ENCODE measurements around the gene SEMA4D.

Gene SEMA4D

DNA sequence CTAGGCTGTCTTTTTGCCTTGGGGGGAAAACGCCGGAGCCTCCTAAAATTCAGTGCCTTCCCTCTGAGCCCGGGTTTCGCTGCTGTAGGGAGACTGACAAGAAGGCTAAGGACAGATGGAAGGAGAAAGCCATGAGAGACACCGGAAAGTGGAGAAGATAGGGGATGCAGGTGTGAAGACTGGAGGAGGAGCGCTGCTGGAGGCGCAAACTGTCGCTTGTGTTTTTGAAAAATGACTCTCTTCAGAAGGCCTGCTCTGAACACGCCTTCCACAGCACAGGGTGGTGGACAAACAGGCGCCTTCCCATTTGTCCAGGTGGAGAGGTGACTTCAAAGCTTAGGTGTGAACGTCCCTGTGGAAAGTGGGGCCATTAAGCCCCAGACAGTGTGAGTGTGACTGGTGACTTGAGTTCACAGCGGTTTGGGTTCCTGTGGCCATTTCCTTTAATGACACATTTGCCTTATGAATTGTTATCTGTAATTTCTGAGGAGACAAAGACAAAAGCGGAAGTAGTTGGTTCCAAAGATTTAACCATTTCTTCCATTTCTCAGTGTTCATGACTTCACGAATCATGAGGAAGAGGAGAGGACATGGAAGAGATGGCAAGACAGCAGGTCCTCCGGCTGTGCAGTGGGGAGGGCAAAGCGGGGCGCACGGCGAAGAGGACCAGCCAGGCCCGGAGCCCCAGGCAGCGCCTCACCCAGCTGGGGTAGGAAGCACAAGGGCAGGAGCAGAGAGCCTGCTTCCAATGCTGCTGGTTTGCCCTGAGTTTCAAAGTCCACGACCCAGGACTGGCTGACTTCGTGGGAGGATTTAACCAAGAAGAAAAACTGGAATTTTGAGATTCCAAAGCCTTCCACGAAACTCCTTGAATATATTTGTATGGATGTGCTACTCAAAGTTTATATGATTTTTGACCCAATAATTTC lies 27.8 kb upstream of the SEMA4D start:
- POLR2A ChIA-PET (ENCODE audit: low non-redundant PET) = no interaction called here
- CTCF ChIA-PET = interaction anchor here (0.6 to 0.9 kb wide), 2 partner anchors 23 to 51 kb away, joined by 3 read pairs; no protein-coding TSS in a partner anchor
- TF ChIP-seq, protein P1, sequence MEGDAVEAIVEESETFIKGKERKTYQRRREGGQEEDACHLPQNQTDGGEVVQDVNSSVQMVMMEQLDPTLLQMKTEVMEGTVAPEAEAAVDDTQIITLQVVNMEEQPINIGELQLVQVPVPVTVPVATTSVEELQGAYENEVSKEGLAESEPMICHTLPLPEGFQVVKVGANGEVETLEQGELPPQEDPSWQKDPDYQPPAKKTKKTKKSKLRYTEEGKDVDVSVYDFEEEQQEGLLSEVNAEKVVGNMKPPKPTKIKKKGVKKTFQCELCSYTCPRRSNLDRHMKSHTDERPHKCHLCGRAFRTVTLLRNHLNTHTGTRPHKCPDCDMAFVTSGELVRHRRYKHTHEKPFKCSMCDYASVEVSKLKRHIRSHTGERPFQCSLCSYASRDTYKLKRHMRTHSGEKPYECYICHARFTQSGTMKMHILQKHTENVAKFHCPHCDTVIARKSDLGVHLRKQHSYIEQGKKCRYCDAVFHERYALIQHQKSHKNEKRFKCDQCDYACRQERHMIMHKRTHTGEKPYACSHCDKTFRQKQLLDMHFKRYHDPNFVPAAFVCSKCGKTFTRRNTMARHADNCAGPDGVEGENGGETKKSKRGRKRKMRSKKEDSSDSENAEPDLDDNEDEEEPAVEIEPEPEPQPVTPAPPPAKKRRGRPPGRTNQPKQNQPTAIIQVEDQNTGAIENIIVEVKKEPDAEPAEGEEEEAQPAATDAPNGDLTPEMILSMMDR (conservative IDR thresholded peaks at IDR 0.05; ENCODE audit: low read depth) = no peak
- no peak for DNase-seq (ENCODE audit: low spot score)
- no peak overlapping the region for H3K27ac ChIP-seq

DNA sequence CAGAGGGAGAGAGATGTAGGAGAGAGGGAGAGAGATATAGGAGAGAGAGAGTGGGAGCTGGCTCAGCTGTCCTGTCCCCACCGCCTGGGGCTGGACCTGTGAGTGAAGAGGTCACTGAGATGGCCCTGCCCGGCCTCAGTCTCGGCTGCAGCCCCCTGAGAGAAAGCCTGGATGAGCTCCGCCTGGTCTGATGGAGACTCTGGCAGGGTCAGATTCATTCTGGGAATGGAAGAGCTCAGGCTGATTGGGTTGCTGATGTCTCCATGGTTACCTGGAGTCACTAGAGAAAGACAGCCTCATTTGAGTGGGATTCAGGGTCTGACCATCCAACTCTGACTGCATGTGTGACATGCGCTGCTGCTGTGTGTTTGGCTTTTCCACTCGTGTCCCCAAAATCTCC lies 27.1 kb upstream of the SEMA4D start:
- no peak overlapping the region for H3K27ac ChIP-seq
- POLR2A ChIA-PET (ENCODE audit: low non-redundant PET) = no interaction called here
- CTCF ChIA-PET = interaction anchor here (0.6 to 0.9 kb wide), 2 partner anchors 24 to 52 kb away, joined by 3 read pairs; no protein-coding TSS in a partner anchor
- DNase-seq (ENCODE audit: low spot score) = no peak
- TF ChIP-seq, protein P1 (conservative IDR thresholded peaks at IDR 0.05; ENCODE audit: low read depth) = no peak

DNA sequence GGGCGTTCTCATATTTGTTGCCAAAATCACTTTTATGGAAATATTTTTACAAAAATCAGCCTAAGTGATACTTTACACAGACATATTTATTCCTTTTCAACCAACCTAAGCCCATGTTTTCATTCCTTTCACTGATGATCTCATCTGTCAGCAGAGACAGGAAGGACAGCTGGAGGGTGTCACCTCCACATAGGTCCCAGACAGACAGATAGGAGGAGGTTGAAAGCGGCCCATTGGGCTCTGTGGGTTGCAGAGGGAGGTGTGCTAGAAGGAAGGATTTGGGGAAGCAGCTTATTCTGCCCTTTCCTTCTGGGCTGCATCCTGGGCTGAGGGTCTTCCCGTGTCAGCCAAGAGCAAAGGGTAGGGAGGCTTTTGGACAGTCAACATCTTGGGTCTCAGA lies 26.0 kb upstream of the SEMA4D start:
- no peak for DNase-seq (ENCODE audit: low spot score)
- TF ChIP-seq, protein P1 (conservative IDR thresholded peaks at IDR 0.05; ENCODE audit: low read depth) = no peak
- ChIA-PET POLR2A (ENCODE audit: low non-redundant PET) (no interaction called here), CTCF (no interaction called here)
- no peak overlapping the region for H3K27ac ChIP-seq

DNA sequence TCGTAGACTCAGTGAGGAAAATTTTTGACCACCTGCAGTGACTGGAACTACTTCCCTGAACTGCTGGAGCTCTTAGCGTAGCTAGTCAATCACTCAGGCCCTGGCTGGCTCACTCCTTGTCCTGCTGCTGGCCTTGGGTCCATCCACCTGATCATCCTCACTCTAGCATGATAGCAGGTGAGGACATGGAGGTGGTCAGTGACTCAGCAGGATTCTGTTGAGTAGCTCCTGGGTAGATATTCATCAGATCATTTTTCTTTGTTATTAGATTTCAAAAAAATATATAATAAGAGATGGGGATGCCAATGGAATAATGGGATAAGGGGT lies 25.0 kb upstream of the SEMA4D start:
- CTCF ChIA-PET = no interaction called here
- POLR2A ChIA-PET (ENCODE audit: low non-redundant PET) = no interaction called here
- no peak for DNase-seq (ENCODE audit: low spot score)
- TF ChIP-seq, protein P1 (conservative IDR thresholded peaks at IDR 0.05; ENCODE audit: low read depth) = no peak
- no peak overlapping the region for H3K27ac ChIP-seq

DNA sequence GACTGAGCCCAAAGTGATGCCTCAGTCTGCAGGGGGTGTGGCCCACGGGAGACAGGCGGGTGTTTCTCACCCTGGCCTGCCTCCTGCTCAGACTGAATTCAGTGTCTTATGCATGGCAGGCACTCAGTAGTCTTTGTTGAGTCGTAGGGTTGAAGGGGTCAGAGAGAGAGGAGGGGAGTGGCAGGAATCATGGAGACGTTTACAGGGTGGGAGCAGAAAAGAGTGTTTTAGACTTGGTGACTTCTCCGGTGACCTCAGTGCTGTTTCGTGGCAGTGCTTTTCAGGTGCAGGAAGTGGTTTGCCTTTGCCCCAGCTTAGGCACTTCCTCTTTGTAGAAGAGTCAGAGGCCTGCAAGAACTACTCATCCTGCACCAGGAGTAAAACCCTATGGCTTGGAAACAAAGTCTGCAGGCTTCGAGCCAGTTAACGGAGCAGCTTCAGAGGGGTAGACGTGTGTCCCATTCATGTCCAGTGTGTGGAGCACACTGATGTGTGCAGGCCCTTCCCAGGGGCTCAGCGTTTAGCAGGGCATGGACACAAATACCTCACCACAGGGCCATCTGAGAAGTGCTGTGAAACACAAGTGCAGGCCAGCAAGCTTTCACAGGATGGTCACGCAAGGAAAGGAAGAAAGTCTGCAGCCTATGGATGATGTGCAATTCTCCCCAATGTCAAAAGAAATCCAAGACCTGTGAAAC lies 24.5 kb upstream of the SEMA4D start:
- DNase-seq (ENCODE audit: low spot score) = no peak
- TF ChIP-seq, protein P1 (conservative IDR thresholded peaks at IDR 0.05; ENCODE audit: low read depth) = no peak
- ChIA-PET CTCF (no interaction called here), POLR2A (ENCODE audit: low non-redundant PET) (no interaction called here)
- H3K27ac ChIP-seq = no peak overlapping the region

DNA sequence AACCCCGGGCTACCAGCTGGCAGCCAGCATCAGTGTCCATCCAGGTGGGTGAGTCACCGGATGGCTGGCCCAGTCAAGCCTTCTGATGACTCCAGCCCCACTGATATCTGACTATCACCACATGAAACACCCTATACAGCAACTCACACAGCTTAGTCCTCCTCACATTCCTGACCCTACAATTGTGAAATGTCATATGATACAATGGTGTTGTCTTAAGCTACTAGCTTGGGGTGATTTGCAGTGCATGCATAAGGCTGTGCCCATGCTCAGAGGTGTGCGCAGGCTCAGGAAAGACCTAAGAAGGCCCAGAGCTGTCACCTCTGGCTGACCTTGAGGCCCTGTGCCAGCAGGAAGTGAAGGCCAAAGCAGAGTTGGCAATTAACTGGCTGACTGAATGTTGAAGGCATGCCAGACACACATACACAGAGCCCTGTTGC lies 21.5 kb upstream of the SEMA4D start:
- DNase-seq (ENCODE audit: low spot score) = peak; percentile 83
- TF ChIP-seq, protein P1 (conservative IDR thresholded peaks at IDR 0.05; ENCODE audit: low read depth) = no peak
- CTCF ChIA-PET = no interaction called here
- no peak overlapping the region for H3K27ac ChIP-seq
- POLR2A ChIA-PET (ENCODE audit: low non-redundant PET) = no interaction called here
